ENCODE data around the gene PCDHA2.
"Not testable (repeated sequence)": the region's sequence is repeated elsewhere in the genome, so short reads cannot be mapped to it uniquely, and the experiment has no call there.

The PCDHA2 gene

DNA sequence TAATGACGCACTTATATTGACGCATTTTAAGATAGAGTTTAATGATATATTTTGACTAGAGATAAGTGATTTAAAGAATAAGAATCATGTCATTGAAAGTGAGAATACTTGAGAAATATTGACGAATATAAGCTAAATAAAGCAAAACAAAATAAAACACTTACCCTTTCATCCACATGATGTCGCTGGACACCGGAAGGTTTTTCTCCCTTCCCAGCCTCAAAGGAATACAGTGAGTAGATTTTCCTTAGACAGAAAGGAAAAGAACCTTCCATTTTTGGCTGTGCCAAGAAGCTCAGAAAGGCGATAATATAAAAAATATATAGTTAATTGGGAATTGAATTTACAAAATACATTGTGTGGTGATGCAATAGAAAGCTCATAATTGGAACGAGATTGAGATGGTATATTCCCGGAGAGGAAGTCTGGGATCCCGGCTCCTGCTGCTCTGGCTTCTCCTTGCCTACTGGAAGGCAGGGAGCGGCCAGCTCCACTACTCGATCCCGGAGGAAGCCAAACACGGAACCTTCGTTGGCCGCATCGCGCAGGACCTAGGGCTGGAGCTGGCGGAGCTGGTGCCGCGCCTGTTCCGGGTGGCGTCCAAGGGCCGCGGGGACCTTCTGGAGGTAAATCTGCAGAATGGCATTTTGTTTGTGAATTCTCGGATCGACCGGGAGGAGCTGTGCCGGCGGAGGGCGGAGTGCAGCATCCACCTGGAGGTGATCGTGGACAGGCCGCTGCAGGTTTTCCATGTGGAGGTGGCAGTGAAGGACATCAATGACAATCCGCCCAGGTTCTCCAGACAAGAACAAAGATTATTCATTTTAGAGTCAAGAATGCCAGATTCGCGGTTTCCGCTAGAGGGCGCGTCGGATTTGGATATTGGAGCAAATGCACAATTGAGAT is 27.0 kb downstream of the PCDHA2 start, which contains the start of gene PCDHA5:
Gene PCDHA5, plus strand, starts transcription at position 239 of the 906 bp plus-strand sequence.
- DNase-seq (ENCODE audit: low read depth in 2 of 2), result no peak

DNA sequence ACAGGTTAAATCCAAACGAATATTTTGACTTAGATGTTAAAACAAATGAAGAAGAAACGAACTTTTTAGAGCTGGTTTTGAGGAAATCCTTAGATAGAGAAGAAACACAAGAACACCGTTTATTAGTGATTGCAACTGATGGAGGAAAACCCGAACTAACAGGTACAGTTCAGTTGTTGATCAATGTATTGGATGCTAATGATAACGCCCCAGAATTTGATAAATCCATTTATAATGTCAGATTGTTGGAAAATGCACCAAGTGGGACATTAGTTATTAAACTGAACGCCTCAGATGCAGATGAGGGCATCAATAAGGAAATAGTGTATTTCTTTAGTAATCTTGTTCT is 27.6 kb downstream of the PCDHA2 start:
- no peak for DNase-seq (ENCODE audit: low read depth in 2 of 2)

DNA sequence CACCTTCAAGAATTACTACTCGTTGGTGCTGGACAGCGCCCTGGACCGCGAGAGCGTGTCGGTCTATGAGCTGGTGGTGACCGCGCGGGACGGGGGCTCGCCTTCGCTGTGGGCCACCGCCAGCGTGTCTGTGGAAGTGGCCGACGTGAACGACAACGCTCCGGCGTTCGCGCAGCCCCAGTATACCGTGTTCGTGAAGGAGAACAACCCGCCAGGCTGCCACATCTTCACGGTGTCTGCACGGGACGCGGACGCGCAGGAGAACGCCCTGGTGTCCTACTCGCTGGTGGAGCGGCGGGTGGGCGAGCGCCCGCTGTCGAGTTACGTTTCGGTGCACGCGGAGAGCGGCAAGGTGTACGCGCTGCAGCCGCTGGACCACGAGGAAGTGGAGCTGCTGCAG is 28.3 kb downstream of the PCDHA2 start:
- not testable (repeated sequence) for DNase-seq (ENCODE audit: low read depth in 2 of 2)

DNA sequence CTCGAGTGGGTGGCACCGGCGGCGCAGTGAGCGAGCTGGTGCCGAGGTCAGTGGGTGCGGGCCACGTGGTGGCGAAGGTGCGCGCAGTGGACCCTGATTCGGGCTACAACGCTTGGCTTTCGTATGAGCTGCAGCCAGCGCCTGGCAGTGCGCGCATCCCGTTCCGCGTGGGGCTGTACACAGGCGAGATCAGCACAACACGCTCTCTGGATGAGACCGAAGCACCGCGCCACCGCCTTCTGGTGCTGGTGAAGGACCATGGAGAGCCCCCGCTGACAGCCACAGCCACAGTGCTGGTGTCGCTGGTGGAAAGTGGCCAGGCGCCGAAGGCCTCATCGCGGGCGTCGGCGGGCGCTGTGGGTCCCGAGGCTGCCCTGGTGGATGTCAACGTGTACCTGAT is 28.8 kb downstream of the PCDHA2 start:
- no peak for DNase-seq (ENCODE audit: low read depth in 2 of 2)

DNA sequence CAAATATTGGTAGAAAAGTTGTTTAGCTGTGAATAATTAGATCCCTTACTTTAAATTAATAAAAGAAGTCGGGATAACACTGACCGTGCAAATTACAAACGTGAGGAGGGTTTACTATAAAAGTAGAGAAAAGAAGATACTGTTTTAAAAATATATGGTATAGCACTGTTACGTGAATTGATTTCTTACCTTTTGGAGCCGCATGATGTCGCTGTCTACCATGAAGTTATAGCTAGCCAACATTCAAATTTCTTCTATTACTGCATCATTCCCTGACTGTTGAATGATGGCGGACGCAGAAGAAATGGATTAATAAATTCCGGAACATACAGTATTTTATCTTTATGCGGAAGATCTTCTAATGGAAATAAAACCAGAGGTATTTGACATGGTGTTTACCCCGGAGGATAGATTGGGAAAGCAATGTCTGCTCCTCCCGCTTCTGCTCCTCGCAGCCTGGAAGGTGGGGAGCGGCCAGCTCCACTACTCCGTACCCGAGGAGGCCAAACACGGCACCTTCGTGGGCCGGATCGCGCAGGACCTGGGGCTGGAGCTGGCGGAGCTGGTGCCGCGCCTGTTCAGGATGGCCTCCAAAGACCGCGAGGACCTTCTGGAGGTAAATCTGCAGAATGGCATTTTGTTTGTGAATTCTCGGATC is 33.2 kb downstream of the PCDHA2 start, which contains the start of gene PCDHA6:
Gene PCDHA6, plus strand, starts transcription at position 257 of the 658 bp plus-strand sequence. Its CDS starts 132 bp downstream, at position 389.
- DNase-seq (ENCODE audit: low read depth in 2 of 2), result no peak

DNA sequence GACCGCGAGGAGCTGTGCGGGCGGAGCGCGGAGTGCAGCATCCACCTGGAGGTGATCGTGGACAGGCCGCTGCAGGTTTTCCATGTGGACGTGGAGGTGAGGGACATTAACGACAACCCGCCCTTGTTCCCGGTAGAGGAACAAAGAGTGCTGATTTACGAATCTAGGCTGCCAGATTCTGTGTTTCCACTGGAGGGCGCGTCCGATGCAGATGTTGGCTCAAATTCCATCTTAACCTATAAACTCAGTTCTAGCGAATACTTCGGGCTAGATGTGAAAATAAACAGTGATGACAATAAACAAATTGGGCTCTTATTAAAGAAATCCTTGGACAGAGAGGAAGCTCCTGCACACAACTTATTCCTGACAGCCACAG is 33.7 kb downstream of the PCDHA2 start:
- DNase-seq (ENCODE audit: low read depth in 2 of 2), result no peak

DNA sequence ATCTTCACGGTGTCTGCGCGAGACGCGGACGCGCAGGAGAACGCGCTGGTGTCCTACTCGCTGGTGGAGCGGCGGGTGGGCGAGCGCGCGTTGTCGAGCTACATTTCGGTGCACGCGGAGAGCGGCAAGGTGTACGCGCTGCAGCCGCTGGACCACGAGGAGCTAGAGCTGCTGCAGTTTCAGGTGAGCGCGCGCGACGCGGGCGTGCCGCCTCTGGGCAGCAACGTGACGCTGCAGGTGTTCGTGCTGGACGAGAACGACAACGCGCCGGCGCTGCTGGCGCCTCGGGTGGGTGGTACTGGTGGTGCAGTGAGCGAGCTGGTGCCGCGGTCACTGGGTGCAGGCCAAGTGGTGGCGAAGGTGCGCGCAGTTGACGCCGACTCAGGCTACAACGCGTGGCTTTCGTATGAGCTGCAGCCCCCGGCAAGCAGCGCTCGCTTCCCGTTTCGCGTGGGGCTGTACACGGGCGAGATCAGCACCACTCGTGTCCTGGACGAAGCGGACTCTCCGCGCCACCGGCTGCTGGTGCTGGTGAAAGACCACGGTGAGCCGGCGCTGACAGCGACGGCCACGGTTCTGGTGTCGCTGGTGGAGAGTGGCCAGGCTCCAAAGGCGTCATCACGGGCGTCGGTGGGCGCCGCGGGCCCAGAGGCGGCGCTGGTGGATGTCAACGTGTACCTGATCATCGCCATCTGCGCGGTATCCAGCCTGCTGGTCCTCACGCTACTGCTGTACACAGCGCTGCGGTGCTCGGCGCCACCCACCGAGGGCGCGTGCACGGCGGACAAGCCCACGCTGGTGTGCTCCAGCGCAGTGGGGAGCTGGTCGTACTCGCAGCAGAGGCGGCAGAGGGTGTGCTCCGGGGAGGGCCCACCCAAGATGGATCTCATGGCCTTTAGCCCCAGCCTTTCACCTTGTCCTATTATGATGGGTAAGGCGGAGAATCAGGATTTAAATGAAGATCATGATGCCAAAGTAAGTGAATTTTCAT is 35.2 kb downstream of the PCDHA2 start:
- DNase-seq (ENCODE audit: low read depth in 2 of 2), result not testable (repeated sequence)

DNA sequence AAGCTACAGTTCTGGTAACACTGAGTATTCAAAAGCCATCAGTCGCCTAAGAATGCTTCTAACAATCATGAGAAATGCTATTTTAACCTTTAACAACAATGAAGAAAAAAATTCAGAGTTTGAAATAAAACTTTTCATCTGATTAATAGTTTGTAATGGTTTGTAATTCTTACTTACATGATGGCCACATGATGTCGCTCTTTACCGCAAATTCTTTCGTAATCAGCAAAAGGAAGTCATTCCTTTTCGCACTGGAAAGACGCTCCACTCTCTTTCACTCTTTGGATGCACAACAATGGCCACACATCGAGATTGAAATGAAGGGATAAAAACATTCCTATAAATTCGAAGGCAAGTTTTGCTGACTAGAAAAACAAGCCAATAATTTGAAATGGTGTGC is 39.3 kb downstream of the PCDHA2 start, which contains the start of gene PCDHA7:
Gene PCDHA7, plus strand, starts transcription at position 277 of the 400 bp plus-strand sequence. Its CDS starts 115 bp downstream, at position 392.
- DNase-seq (ENCODE audit: low read depth in 2 of 2), result peak in 1 of 2 experiments; percentile 1

DNA sequence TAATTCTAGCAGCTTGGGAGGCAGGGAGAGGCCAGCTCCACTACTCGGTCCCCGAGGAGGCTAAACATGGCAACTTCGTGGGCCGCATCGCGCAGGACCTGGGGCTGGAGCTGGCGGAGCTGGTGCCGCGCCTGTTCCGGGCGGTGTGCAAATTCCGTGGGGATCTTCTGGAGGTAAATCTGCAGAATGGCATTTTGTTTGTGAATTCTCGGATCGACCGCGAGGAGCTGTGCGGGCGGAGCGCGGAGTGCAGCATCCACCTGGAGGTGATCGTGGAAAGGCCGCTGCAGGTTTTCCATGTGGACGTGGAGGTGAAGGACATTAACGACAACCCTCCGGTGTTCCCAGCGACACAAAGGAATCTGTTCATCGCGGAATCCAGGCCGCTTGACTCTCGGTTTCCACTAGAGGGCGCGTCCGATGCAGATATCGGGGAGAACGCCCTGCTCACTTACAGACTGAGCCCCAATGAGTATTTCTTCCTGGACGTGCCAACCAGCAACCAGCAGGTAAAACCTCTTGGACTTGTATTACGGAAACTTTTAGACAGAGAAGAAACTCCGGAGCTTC is 39.9 kb downstream of the PCDHA2 start:
- not testable (repeated sequence) for DNase-seq (ENCODE audit: low read depth in 2 of 2)

DNA sequence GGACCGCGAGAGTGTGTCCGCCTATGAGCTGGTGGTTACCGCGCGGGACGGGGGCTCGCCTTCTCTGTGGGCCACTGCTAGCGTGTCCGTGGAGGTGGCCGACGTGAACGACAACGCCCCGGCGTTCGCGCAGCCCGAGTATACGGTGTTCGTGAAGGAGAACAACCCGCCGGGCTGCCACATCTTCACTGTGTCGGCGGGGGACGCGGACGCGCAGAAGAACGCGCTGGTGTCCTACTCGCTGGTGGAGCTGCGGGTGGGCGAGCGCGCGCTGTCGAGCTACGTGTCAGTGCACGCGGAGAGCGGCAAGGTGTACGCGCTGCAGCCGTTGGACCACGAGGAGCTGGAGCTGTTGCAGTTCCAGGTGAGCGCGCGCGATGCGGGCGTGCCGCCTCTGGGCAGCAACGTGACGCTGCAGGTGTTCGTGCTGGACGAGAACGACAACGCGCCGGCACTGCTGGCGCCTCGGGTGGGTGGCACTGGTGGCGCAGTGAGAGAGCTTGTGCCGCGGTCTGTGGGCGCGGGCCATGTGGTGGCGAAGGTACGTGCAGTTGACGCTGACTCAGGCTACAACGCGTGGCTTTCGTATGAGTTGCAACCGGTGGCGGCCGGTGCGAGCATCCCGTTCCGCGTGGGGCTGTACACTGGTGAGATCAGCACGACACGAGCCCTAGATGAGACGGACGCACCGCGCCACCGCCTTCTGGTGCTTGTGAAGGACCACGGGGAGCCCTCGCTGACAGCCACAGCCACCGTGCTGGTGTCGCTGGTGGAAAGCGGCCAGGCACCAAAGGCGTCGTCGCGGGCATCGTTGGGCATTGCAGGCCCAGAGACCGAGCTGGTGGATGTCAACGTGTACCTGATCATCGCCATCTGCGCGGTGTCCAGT is 41.2 kb downstream of the PCDHA2 start:
- no peak for DNase-seq (ENCODE audit: low read depth in 2 of 2)

DNA sequence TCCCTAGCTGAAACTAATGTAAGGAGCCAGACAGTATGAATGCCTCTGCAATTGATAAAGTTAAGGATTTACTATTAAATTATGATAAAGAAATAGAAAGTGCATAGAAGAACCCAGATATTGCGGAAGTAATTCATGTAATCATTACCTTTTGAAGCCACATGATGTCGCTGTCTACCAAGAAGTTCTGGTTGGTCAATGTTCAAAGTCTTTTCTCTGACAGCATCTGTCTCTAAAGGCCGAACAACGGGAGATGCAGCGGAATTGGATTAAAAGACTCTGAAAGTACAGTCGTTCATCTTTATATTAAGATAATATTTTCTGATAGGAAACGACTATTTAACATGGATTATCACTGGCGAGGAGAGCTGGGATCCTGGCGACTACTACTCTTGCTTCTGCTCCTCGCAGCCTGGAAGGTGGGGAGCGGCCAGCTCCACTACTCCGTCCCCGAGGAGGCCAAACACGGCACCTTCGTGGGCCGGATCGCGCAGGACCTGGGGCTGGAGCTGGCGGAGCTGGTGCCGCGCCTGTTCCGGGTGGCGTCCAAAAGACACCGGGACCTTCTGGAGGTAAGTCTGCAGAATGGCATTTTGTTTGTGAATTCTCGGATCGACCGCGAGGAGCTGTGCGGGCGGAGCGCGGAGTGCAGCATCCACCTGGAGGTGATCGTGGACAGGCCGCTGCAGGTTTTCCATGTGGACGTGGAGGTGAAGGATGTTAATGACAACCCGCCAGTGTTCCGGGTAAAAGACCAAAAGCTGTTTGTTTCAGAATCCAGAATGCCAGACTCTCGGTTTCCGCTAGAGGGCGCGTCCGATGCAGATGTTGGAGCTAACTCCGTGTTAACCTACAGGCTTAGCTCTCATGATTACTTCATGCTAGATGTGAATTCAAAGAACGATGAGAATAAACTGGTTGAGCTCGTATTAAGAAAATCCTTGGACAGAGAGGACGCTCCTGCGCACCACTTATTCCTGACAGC is 46.6 kb downstream of the PCDHA2 start, which contains the start of gene PCDHA8:
Gene PCDHA8, plus strand, starts transcription at position 210 of the 985 bp plus-strand sequence. Its CDS starts 135 bp downstream, at position 345.
- no peak for DNase-seq (ENCODE audit: low read depth in 2 of 2)

DNA sequence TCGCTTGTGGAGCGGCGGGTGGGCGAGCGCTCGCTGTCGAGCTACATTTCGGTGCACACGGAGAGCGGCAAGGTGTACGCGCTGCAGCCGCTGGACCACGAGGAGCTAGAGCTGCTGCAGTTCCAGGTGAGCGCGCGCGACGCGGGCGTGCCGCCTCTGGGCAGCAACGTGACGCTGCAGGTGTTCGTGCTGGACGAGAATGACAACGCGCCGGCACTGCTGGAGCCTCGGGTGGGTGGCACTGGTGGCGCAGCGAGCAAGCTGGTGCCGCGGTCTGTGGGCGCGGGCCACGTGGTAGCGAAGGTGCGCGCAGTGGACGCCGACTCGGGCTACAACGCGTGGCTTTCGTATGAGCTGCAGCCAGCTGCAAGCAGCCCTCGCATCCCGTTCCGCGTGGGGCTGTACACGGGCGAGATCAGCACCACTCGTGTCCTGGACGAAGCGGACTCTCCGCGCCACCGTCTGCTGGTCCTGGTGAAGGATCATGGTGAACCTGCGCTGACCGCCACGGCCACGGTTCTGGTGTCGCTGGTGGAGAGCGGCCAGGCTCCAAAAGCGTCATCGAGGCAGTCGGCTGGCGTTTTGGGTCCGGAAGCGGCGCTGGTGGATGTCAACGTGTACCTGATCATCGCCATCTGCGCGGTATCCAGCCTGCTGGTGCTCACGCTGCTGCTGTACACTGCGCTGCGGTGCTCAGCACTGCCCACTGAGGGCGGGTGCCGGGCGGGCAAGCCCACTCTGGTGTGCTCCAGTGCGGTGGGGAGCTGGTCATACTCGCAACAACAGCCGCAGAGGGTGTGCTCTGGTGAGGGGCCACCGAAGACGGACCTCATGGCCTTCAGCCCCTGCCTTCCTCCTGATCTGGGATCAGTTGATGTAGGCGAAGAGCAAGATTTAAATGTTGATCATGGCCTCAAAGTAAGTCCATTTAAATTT is 48.4 kb downstream of the PCDHA2 start:
- no peak for DNase-seq (ENCODE audit: low read depth in 2 of 2)

All from fibroblast of skin of left quadriceps (primary cell).